Measurements from ENCODE around the gene KLHDC7B. TPM values are rescaled to one million over a fixed set of nuclear protein-coding genes. Genes with fewer than 3 reads are reported as not detected.

Gene KLHDC7B
- total RNA-seq, 1 experiment from 2014 or later: 1.8 TPM

GRCh38 chr22:50503475-50504145 is 42.1 kb upstream of the KLHDC7B start:
- 0 out of 2 replicates have a peak, but pooled peaks cover under 1% of the 10 kb centered on the region for H3K4me1 ChIP-seq (ENCODE audit: control insufficient read depth, insufficient read depth, low read length)
- H3K36me3 ChIP-seq (ENCODE audit: control insufficient read depth, insufficient read depth, low read length): peaks cover 4% of the 10 kb centered on the region
- ChIA-PET CTCF (interaction anchor here (0.6 kb wide), 2 partner anchors 65 to 82 kb away, joined by 3 to 4 read pairs; no protein-coding TSS in a partner anchor), POLR2A (no interaction called here)
- H3K4me3 ChIP-seq (ENCODE audit: low read depth in 2 of 2, low read length in 2 of 2): no peak overlapping the region
- ATAC-seq (no peak), DNase-seq (ENCODE audit: low read depth, low spot score) (no peak)
- BruUV-seq (replicated peaks): no TSS peak
- in situ Hi-C loops (cut with HindIII; ENCODE audit: low pct_unique_long_range_greater_than_20kb, low sequenced_read_pairs) (no loop called here), intact Hi-C loops (cut with micrococcal nuclease; ENCODE audit: unreplicated experiment) (no loop called here)
- H3K9me3 ChIP-seq (ENCODE audit: control insufficient read depth, insufficient read depth, low read depth, low read length): no peaks in the 10 kb centered on the region
- H3K27ac ChIP-seq (ENCODE audit: low read length): no peak overlapping the region
- no peaks in the 10 kb centered on the region for H3K27me3 ChIP-seq (ENCODE audit: control insufficient read depth, insufficient read depth, low read length)
- TF ChIP-seq REST (IDR thresholded peaks at IDR 0.05; ENCODE audit: insufficient read depth in 1 of 2, low read depth in 2 of 2, low read length in 1 of 2): no peak
- no peak; the same call in 1 of the 2 replicates for TF ChIP-seq CTCF (IDR thresholded peaks at IDR 0.05)
- no peak for TF ChIP-seq POLR2AphosphoS5 (IDR thresholded peaks at IDR 0.05; ENCODE audit: low read depth, low read length)
- TF ChIP-seq TCF7L2 (IDR thresholded peaks at IDR 0.05; ENCODE audit: low read depth, low read length): no peak
- TF ChIP-seq SIN3A (IDR thresholded peaks at IDR 0.05; ENCODE audit: borderline replicate concordance, insufficient read depth, low read depth, low read length): no peak

GRCh38 chr22:50504369-50505211 is 41.1 kb upstream of the KLHDC7B start:
- BruUV-seq (replicated peaks): no TSS peak
- Histone ChIP-seq H3K27me3 (ENCODE audit: control insufficient read depth, insufficient read depth, low read length) (no peaks in the 10 kb centered on the region), H3K9me3 (ENCODE audit: control insufficient read depth, insufficient read depth, low read depth, low read length) (no peaks in the 10 kb centered on the region), H3K4me3 (ENCODE audit: low read depth in 2 of 2, low read length in 2 of 2) (no peak overlapping the region), H3K27ac (ENCODE audit: low read length) (no peak overlapping the region), H3K36me3 (ENCODE audit: control insufficient read depth, insufficient read depth, low read length) (peaks cover 4% of the 10 kb centered on the region), H3K4me1 (ENCODE audit: control insufficient read depth, insufficient read depth, low read length) (peaks cover 5% of the 10 kb centered on the region)
- intact Hi-C loops (cut with micrococcal nuclease; ENCODE audit: unreplicated experiment): no loop called here
- ChIA-PET CTCF (no interaction called here), POLR2A (no interaction called here)
- TF ChIP-seq REST (IDR thresholded peaks at IDR 0.05; ENCODE audit: insufficient read depth in 1 of 2, low read depth in 2 of 2, low read length in 1 of 2) (no peak), POLR2AphosphoS5 (IDR thresholded peaks at IDR 0.05; ENCODE audit: low read depth, low read length) (no peak), CTCF (IDR thresholded peaks at IDR 0.05) (no peak), SIN3A (IDR thresholded peaks at IDR 0.05; ENCODE audit: borderline replicate concordance, insufficient read depth, low read depth, low read length) (no peak), TCF7L2 (IDR thresholded peaks at IDR 0.05; ENCODE audit: low read depth, low read length) (no peak)
- in situ Hi-C loops (cut with HindIII; ENCODE audit: low pct_unique_long_range_greater_than_20kb, low sequenced_read_pairs): no loop called here
- no peak for ATAC-seq
- DNase-seq (ENCODE audit: low read depth, low spot score): no peak

All from Panc1 (cell line).